HEK293 (cell line): Measurements from ENCODE around the gene SETD1B.

ENCODE experiments used
- KLF16 ChIP-seq: fragments of 450-650 bp; formaldehyde crosslinking; IDR thresholded peaks from 2 replicates; pipeline ENCODE4 v1.5.1; 2017; ENCODE audit warnings: missing biosample characterization, missing genetic modification characterization
- KLF9 ChIP-seq: fragments of 450-650 bp; formaldehyde crosslinking; IDR thresholded peaks from 2 replicates; pipeline ENCODE4 v1.5.1; 2016; ENCODE audit warnings: missing biosample characterization, missing genetic modification characterization, low read depth
- TRIM28 ChIP-seq: IDR thresholded peaks from 2 replicates; pipeline ENCODE4 v1.6.1; 2011; ENCODE audit warnings: low read length, control low read depth, borderline replicate concordance
- ZBTB1 ChIP-seq: fragments of 450-650 bp; formaldehyde crosslinking; IDR thresholded peaks from 2 replicates; pipeline ENCODE4 v1.5.1; 2016; ENCODE audit warnings: missing biosample characterization, missing genetic modification characterization
- ZBTB8A ChIP-seq: fragments of 450-650 bp; formaldehyde crosslinking; IDR thresholded peaks from 2 replicates; pipeline ENCODE4 v1.5.1; 2016; ENCODE audit warnings: missing biosample characterization, missing genetic modification characterization
- ZIC2 ChIP-seq: fragments of 450-650 bp; formaldehyde crosslinking; IDR thresholded peaks from 2 replicates; pipeline ENCODE4 v1.5.1; 2016; ENCODE audit warnings: missing biosample characterization, missing genetic modification characterization
- ZNF248 ChIP-seq: fragments of 450-650 bp; formaldehyde crosslinking; IDR thresholded peaks from 2 replicates; pipeline ENCODE4 v1.5.1; 2017; ENCODE audit warnings: missing biosample characterization, missing genetic modification characterization
- ZNF266 ChIP-seq: fragments of 450-650 bp; formaldehyde crosslinking; IDR thresholded peaks from 2 replicates; pipeline ENCODE4 v1.5.1; 2016; ENCODE audit warnings: missing biosample characterization, missing genetic modification characterization, low read depth
- ZNF274 ChIP-seq, 2 experiments: fragments of 200-500 bp in 1 of 2; fragments of 450-650 bp in 1 of 2; sonication (Bioruptor generic) in 1 of 2; formaldehyde crosslinking in 1 of 2; IDR thresholded peaks; 2 replicates each; pipeline versions ENCODE4 v1.5.1 to v1.6.1; 2014 to 2016; ENCODE audit warnings: borderline replicate concordance in 1 of 2, inconsistent platforms in 1 of 2, low read length in 1 of 2, missing biosample characterization in 1 of 2, missing genetic modification characterization in 1 of 2
- ZNF324 ChIP-seq: fragments of 450-650 bp; formaldehyde crosslinking; IDR thresholded peaks from 2 replicates; pipeline ENCODE4 v1.5.1; 2016; ENCODE audit warnings: missing biosample characterization, missing genetic modification characterization
- ZNF394 ChIP-seq: fragments of 450-650 bp; formaldehyde crosslinking; IDR thresholded peaks from 2 replicates; pipeline ENCODE4 v1.5.1; 2016; ENCODE audit warnings: missing biosample characterization, missing genetic modification characterization, mild to moderate bottlenecking, moderate library complexity, borderline replicate concordance
- TF ChIP-seq, protein P1 (sequence below): fragments of 450-650 bp; formaldehyde crosslinking; IDR thresholded peaks from 2 replicates; pipeline ENCODE4 v1.5.1; 2016; ENCODE audit warnings: missing biosample characterization, missing genetic modification characterization
- TF ChIP-seq, protein P2 (sequence below): fragments of 450-650 bp; formaldehyde crosslinking; IDR thresholded peaks from 2 replicates; pipeline ENCODE4 v1.5.1; 2016; ENCODE audit warnings: missing biosample characterization, missing genetic modification characterization
- TF ChIP-seq, protein P3 (sequence below): fragments of 450-650 bp; formaldehyde crosslinking; IDR thresholded peaks from 2 replicates; pipeline ENCODE4 v1.5.1; 2016; ENCODE audit warnings: missing biosample characterization, missing genetic modification characterization
- TF ChIP-seq, protein P4 (sequence below): fragments of 450-650 bp; formaldehyde crosslinking; IDR thresholded peaks from 2 replicates; pipeline ENCODE4 v1.5.1; 2016; ENCODE audit warnings: missing biosample characterization, missing genetic modification characterization
- TF ChIP-seq, protein P5 (sequence below): fragments of 450-650 bp; formaldehyde crosslinking; IDR thresholded peaks from 2 replicates; pipeline ENCODE4 v1.5.1; 2016; ENCODE audit warnings: missing biosample characterization, missing genetic modification characterization
- TF ChIP-seq, protein P6 (sequence below): fragments of 450-650 bp; formaldehyde crosslinking; IDR thresholded peaks from 2 replicates; pipeline ENCODE4 v1.5.1; 2016; ENCODE audit warnings: missing biosample characterization, missing genetic modification characterization

SETD1B gene

DNA sequence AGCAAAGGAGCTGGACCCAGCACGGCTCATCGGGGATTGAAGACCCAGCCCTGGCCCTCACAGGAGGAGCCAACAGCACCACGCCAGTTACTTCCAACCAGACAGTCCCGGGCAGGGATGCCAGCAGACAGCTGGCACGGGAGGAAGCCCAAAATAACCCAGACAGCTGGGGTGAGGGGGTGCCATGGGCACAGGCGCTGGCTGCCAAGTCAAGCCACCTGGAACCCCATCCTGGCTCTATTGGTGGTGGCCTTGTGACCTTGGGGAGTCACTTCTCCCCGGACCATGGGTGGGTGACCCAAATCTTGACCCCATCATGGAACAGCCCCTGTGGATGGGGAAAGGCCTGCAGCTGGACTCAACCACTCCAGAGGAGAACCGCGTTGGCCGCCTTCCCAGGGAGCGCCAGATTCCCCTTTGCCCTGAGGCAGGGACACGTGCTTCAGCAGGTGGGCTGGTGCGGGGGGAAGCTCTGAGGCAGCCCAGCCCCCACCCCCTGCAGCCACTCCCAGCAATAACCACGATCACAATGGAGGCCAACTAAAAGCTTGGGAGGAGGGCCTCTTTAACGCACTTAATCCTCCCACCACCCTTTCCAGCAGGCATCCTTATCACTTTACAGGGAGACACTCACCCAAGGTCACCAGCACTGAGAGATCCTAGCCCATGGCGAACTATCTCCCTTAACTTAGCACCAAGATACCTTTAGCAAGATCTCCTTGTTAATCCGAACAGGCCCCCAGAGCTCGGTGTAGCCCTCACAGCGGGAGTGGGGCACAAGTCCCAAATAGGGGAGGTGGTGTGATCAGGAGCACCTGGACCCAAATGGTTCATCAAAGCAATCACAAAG is 5.6 kb upstream of the SETD1B start (continued):
- TF ChIP-seq, protein P1, sequence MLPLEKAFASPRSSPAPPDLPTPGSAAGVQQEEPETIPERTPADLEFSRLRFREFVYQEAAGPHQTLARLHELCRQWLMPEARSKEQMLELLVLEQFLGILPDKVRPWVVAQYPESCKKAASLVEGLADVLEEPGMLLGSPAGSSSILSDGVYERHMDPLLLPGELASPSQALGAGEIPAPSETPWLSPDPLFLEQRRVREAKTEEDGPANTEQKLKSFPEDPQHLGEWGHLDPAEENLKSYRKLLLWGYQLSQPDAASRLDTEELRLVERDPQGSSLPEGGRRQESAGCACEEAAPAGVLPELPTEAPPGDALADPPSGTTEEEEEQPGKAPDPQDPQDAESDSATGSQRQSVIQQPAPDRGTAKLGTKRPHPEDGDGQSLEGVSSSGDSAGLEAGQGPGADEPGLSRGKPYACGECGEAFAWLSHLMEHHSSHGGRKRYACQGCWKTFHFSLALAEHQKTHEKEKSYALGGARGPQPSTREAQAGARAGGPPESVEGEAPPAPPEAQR (tag by site-specific recombination) = no peak
- TF ChIP-seq KLF9 (tag by site-specific recombination) (peak; percentile 74), ZNF248 (tag by site-specific recombination) (no peak), ZBTB8A (tag by site-specific recombination) (peak; percentile 83), ZIC2 (tag by site-specific recombination) (peak; percentile 97), ZNF274 (IDR thresholded peaks at IDR 0.05; ENCODE audit: low read length) (no peak), ZNF274 (tag by site-specific recombination; IDR thresholded peaks at IDR 0.05; ENCODE audit: borderline replicate concordance) (no peak), TRIM28 (peak; percentile 61; the same call in 1 of the 2 replicates), ZNF394 (tag by site-specific recombination) (peak; percentile 49; the same call in 1 of the 2 replicates), KLF16 (tag by site-specific recombination) (peak; percentile 92), ZNF324 (peak; percentile 27; the same call in 1 of the 2 replicates), ZBTB1 (tag by site-specific recombination) (peak; percentile 84; the same call in 1 of the 2 replicates), ZNF266 (tag by site-specific recombination) (no peak)
- TF ChIP-seq, protein P2, sequence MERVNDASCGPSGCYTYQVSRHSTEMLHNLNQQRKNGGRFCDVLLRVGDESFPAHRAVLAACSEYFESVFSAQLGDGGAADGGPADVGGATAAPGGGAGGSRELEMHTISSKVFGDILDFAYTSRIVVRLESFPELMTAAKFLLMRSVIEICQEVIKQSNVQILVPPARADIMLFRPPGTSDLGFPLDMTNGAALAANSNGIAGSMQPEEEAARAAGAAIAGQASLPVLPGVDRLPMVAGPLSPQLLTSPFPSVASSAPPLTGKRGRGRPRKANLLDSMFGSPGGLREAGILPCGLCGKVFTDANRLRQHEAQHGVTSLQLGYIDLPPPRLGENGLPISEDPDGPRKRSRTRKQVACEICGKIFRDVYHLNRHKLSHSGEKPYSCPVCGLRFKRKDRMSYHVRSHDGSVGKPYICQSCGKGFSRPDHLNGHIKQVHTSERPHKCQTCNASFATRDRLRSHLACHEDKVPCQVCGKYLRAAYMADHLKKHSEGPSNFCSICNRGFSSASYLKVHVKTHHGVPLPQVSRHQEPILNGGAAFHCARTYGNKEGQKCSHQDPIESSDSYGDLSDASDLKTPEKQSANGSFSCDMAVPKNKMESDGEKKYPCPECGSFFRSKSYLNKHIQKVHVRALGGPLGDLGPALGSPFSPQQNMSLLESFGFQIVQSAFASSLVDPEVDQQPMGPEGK (tag by site-specific recombination) = peak; percentile 96
- TF ChIP-seq, protein P3, sequence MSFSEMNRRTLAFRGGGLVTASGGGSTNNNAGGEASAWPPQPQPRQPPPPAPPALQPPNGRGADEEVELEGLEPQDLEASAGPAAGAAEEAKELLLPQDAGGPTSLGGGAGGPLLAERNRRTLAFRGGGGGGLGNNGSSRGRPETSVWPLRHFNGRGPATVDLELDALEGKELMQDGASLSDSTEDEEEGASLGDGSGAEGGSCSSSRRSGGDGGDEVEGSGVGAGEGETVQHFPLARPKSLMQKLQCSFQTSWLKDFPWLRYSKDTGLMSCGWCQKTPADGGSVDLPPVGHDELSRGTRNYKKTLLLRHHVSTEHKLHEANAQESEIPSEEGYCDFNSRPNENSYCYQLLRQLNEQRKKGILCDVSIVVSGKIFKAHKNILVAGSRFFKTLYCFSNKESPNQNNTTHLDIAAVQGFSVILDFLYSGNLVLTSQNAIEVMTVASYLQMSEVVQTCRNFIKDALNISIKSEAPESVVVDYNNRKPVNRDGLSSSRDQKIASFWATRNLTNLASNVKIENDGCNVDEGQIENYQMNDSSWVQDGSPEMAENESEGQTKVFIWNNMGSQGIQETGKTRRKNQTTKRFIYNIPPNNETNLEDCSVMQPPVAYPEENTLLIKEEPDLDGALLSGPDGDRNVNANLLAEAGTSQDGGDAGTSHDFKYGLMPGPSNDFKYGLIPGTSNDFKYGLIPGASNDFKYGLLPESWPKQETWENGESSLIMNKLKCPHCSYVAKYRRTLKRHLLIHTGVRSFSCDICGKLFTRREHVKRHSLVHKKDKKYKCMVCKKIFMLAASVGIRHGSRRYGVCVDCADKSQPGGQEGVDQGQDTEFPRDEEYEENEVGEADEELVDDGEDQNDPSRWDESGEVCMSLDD (tag by site-specific recombination) = peak; percentile 90
- TF ChIP-seq, protein P4, sequence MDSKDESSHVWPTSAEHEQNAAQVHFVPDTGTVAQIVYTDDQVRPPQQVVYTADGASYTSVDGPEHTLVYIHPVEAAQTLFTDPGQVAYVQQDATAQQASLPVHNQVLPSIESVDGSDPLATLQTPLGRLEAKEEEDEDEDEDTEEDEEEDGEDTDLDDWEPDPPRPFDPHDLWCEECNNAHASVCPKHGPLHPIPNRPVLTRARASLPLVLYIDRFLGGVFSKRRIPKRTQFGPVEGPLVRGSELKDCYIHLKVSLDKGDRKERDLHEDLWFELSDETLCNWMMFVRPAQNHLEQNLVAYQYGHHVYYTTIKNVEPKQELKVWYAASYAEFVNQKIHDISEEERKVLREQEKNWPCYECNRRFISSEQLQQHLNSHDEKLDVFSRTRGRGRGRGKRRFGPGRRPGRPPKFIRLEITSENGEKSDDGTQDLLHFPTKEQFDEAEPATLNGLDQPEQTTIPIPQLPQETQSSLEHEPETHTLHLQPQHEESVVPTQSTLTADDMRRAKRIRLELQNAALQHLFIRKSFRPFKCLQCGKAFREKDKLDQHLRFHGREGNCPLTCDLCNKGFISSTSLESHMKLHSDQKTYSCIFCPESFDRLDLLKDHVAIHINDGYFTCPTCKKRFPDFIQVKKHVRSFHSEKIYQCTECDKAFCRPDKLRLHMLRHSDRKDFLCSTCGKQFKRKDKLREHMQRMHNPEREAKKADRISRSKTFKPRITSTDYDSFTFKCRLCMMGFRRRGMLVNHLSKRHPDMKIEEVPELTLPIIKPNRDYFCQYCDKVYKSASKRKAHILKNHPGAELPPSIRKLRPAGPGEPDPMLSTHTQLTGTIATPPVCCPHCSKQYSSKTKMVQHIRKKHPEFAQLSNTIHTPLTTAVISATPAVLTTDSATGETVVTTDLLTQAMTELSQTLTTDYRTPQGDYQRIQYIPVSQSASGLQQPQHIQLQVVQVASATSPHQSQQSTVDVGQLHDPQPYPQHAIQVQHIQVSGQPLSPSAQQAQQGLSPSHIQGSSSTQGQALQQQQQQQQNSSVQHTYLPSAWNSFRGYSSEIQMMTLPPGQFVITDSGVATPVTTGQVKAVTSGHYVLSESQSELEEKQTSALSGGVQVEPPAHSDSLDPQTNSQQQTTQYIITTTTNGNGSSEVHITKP (tag by site-specific recombination) = peak; percentile 92
- TF ChIP-seq, protein P5, sequence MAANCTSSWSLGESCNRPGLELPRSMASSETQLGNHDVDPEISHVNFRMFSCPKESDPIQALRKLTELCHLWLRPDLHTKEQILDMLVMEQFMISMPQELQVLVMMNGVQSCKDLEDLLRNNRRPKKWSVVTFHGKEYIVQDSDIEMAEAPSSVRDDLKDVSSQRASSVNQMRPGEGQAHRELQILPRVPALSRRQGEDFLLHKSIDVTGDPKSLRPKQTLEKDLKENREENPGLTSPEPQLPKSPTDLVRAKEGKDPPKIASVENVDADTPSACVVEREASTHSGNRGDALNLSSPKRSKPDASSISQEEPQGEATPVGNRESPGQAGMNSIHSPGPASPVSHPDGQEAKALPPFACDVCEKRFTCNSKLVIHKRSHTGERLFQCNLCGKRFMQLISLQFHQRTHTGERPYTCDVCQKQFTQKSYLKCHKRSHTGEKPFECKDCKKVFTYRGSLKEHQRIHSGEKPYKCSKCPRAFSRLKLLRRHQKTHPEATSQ (tag by site-specific recombination) = no peak; the same call in 1 of the 2 replicates
- TF ChIP-seq, protein P6, sequence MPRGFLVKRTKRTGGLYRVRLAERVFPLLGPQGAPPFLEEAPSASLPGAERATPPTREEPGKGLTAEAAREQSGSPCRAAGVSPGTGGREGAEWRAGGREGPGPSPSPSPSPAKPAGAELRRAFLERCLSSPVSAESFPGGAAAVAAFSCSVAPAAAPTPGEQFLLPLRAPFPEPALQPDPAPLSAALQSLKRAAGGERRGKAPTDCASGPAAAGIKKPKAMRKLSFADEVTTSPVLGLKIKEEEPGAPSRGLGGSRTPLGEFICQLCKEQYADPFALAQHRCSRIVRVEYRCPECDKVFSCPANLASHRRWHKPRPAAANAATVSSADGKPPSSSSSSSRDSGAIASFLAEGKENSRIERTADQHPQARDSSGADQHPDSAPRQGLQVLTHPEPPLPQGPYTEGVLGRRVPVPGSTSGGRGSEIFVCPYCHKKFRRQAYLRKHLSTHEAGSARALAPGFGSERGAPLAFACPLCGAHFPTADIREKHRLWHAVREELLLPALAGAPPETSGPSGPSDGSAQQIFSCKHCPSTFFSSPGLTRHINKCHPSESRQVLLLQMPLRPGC (tag by site-specific recombination) = 0 out of 2 replicates have a peak, but pooled peaks have one; percentile 26
